ENCODE results near the gene OR1I1.

OR1I1 gene

GRCh38 chr19:15111758-15112157 is 29.7 kb downstream of the OR1I1 start:
- no peak for DNase-seq
- Histone ChIP-seq H3K4me1 (ENCODE audit: control extremely low read depth in 1 of 4, control insufficient read depth in 4 of 4, insufficient read depth in 4 of 4, low read length in 3 of 4) (peaks cover 0 to 27% (median 21%) of the 10 kb centered on the region in 4 experiments), H3K9me3 (ENCODE audit: control extremely low read depth in 1 of 5, control insufficient read depth in 4 of 5, insufficient read depth in 2 of 5, low read depth in 1 of 5, low read length in 4 of 5) (no peaks in the 10 kb centered on the region), H3K27me3 (replicated peaks in 2 of 5; ENCODE audit: control insufficient read depth in 4 of 5, insufficient read depth in 5 of 5, low read length in 4 of 5) (peaks cover 0 to 4% (median 0%) of the 10 kb centered on the region in 5 experiments), H3K27ac (ENCODE audit: insufficient read depth in 1 of 2, low read depth in 1 of 2, low read length in 2 of 2, poor library complexity in 1 of 2, severe bottlenecking in 2 of 2) (no peak overlapping the region), H3K36me3 (ENCODE audit: control insufficient read depth in 4 of 4, insufficient read depth in 4 of 4, low read length in 3 of 4) (peaks cover 2 to 48% (median 14%) of the 10 kb centered on the region in 4 experiments), H3K4me3 (ENCODE audit: control insufficient read depth in 1 of 7, extremely low read depth in 1 of 7, insufficient read depth in 4 of 7, low read depth in 2 of 7, low read length in 6 of 7) (no peak overlapping the region)
- WGBS (ENCODE audit: insufficient coverage): 100% methylated on average over 1 of the region's 1 CpG
- ChIA-PET POLR2A (interaction anchor here (1.3 kb wide), 1 partner anchor 13 kb away, joined by 4 read pairs; a partner anchor contains a TSS), CTCF (interaction anchor here (1.6 to 1.8 kb wide), 2 partner anchors 9 to 13 kb away, joined by 4 to 6 read pairs; no protein-coding TSS in a partner anchor)

- DNase-seq: no peak
- Histone ChIP-seq H3K4me1 (ENCODE audit: control extremely low read depth in 1 of 4, control insufficient read depth in 4 of 4, insufficient read depth in 4 of 4, low read length in 3 of 4) (peaks cover 0 to 33% (median 20%) of the 10 kb centered on the region in 4 experiments), H3K27ac (ENCODE audit: insufficient read depth in 1 of 2, low read depth in 1 of 2, low read length in 2 of 2, poor library complexity in 1 of 2, severe bottlenecking in 2 of 2) (peak overlapping the region in 1 of 2 experiments; percentile 3), H3K27me3 (replicated peaks in 2 of 5; ENCODE audit: control insufficient read depth in 4 of 5, insufficient read depth in 5 of 5, low read length in 4 of 5) (peaks cover 0 to 1% (median 0%) of the 10 kb centered on the region in 5 experiments), H3K36me3 (ENCODE audit: control insufficient read depth in 4 of 4, insufficient read depth in 4 of 4, low read length in 3 of 4) (peaks cover 2 to 54% (median 19%) of the 10 kb centered on the region in 4 experiments), H3K4me3 (ENCODE audit: control insufficient read depth in 1 of 7, extremely low read depth in 1 of 7, insufficient read depth in 4 of 7, low read depth in 2 of 7, low read length in 6 of 7) (no peak overlapping the region), H3K9me3 (ENCODE audit: control extremely low read depth in 1 of 5, control insufficient read depth in 4 of 5, insufficient read depth in 2 of 5, low read depth in 1 of 5, low read length in 4 of 5) (no peaks in the 10 kb centered on the region)
- 96% methylated on average over 11 of the region's 11 CpGs for WGBS (ENCODE audit: insufficient coverage)
- POLR2A ChIA-PET: interaction anchor here (1.3 kb wide), 1 partner anchor 13 kb away, joined by 4 read pairs; a partner anchor contains a TSS
- CTCF ChIA-PET: interaction anchor here (0.8 to 1.8 kb wide), 3 partner anchors 10 to 12 kb away, joined by 3 to 6 read pairs (median 4); no protein-coding TSS in a partner anchor
Measured at GRCh38 chr19:15112385-15112784, 30.4 kb downstream of the OR1I1 start.

DNA sequence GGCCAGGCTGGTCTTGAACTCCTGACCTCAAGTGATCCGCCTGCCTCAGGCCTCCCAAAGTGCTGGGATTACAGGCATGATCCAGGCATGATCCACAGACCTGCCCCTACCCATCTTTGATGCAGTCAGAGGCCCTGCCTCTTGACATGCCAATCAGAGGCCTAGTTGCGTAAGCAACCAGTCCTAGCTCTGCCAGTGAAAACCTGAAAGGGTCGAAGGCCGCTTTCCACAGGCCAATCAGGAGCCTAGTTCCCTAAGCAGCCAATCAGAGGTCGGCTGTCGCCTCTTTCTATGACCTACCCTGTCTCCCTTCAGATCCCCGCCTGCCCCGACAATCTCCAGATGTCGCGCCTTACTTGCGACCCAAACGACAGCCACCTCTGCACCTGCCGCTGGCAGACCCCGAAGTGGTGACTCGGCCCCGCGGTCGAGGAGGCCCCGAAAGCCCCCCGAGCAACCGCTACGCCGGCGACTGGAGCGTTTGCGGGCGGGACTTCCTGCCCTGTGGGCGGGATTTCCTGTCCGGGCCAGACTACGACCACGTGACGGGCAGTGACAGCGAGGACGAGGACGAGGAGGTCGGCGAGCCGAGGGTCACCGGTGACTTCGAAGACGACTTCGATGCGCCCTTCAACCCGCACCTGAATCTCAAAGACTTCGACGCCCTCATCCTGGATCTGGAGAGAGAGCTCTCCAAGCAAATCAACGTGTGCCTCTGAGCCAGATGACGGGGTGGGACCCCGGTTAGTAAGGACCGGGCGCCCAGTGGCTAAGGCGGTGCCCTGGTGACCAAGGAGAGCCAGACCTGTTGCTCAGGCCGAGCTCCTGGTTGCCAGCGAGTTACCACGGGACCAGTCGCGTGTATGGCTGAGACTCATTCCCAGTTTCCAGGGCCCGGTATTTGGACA is 31.5 kb downstream of the OR1I1 start:
- no peak overlapping the region for H3K4me3 ChIP-seq (ENCODE audit: control insufficient read depth in 1 of 7, extremely low read depth in 1 of 7, insufficient read depth in 4 of 7, low read depth in 2 of 7, low read length in 6 of 7)
- POLR2A ChIA-PET: interaction anchor here (1.3 kb wide), 1 partner anchor 12 kb away, joined by 4 read pairs; a partner anchor contains a TSS
- H3K27ac ChIP-seq (ENCODE audit: insufficient read depth in 1 of 2, low read depth in 1 of 2, low read length in 2 of 2, poor library complexity in 1 of 2, severe bottlenecking in 2 of 2): no peak overlapping the region
- DNase-seq: peak in 1 of 3 donors; percentile 13
- peaks cover 0 to 26% (median 10%) of the 10 kb centered on the region in 4 experiments for H3K4me1 ChIP-seq (ENCODE audit: control extremely low read depth in 1 of 4, control insufficient read depth in 4 of 4, insufficient read depth in 4 of 4, low read length in 3 of 4)
- H3K27me3 ChIP-seq (replicated peaks in 2 of 5; ENCODE audit: control insufficient read depth in 4 of 5, insufficient read depth in 5 of 5, low read length in 4 of 5): peaks cover 0 to under 1% (median 0%) of the 10 kb centered on the region in 5 experiments
- H3K36me3 ChIP-seq (ENCODE audit: control insufficient read depth in 4 of 4, insufficient read depth in 4 of 4, low read length in 3 of 4): peaks cover 5 to 65% (median 30%) of the 10 kb centered on the region in 4 experiments
- CTCF ChIA-PET: interaction anchor here (0.8 to 1.8 kb wide), 2 partner anchors 11 to 13 kb away, joined by 3 to 6 read pairs; no protein-coding TSS in a partner anchor
- 91% methylated on average over 55 of the region's 58 CpGs for WGBS (ENCODE audit: insufficient coverage)
- no peaks in the 10 kb centered on the region for H3K9me3 ChIP-seq (ENCODE audit: control extremely low read depth in 1 of 5, control insufficient read depth in 4 of 5, insufficient read depth in 2 of 5, low read depth in 1 of 5, low read length in 4 of 5)

DNA sequence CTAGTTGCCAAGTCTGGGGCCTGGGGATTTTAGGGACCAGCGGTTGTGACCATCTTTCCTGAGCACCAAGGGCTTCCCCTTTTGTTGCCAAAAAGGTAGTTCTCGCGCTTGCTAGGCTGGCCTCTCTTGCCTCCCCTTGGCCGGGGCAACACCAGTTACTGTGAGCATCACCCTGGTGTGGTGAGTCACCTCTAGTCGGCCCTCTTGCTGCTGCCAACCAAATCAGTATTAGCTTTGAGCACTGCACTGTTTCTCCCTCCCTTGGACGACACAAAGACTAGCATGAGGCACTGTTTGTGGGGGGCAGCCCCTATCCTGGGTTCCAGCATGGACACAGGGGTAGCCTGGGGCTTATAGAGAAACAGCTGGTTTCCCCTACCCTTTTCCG is 32.1 kb downstream of the OR1I1 start:
- H3K36me3 ChIP-seq (ENCODE audit: control insufficient read depth in 4 of 4, insufficient read depth in 4 of 4, low read length in 3 of 4): peaks cover 6 to 72% (median 36%) of the 10 kb centered on the region in 4 experiments
- CTCF ChIA-PET: no interaction called here

DNA sequence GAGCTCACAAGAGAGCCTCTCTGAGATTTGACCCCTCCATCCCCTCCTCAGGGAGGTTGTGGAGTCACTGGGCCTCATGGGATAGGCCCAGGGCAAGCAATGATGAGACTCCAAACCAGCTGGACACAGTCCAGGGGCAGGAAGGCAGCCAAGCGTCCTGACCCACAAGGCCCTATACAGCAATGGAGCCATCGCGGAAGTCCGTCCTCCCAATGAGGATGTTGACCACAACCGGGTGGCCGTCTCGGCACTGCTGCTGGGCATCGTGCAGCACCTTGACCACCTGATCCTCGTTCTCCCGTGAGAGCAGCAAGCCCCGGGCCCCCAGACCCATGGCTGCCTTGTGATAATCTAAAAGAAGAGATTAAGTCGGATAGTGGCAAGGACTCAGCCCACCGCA is 33.1 kb downstream of the OR1I1 start:
- ChIA-PET CTCF (interaction anchor here (2.0 to 2.3 kb wide), 2 partner anchors 9 to 14 kb away, joined by 5 to 13 read pairs; no protein-coding TSS in a partner anchor), POLR2A (interaction anchor here (0.6 kb wide), 1 partner anchor 735 kb away, joined by 5 read pairs; no protein-coding TSS in a partner anchor)
- Histone ChIP-seq H3K27ac (ENCODE audit: insufficient read depth in 1 of 2, low read depth in 1 of 2, low read length in 2 of 2, poor library complexity in 1 of 2, severe bottlenecking in 2 of 2) (no peak overlapping the region), H3K4me1 (ENCODE audit: control extremely low read depth in 1 of 4, control insufficient read depth in 4 of 4, insufficient read depth in 4 of 4, low read length in 3 of 4) (peaks cover 0 to 24% (median 10%) of the 10 kb centered on the region in 4 experiments), H3K36me3 (ENCODE audit: control insufficient read depth in 4 of 4, insufficient read depth in 4 of 4, low read length in 3 of 4) (peaks cover 8 to 81% (median 42%) of the 10 kb centered on the region in 4 experiments), H3K4me3 (ENCODE audit: control insufficient read depth in 1 of 7, extremely low read depth in 1 of 7, insufficient read depth in 4 of 7, low read depth in 2 of 7, low read length in 6 of 7) (no peak overlapping the region), H3K9me3 (ENCODE audit: control extremely low read depth in 1 of 5, control insufficient read depth in 4 of 5, insufficient read depth in 2 of 5, low read depth in 1 of 5, low read length in 4 of 5) (no peaks in the 10 kb centered on the region), H3K27me3 (replicated peaks in 2 of 5; ENCODE audit: control insufficient read depth in 4 of 5, insufficient read depth in 5 of 5, low read length in 4 of 5) (no peaks in the 10 kb centered on the region)
- 97% methylated on average over 13 of the region's 13 CpGs for WGBS (ENCODE audit: insufficient coverage)
- DNase-seq: no peak

More for the DNA sequence above, 32.1 kb downstream of the OR1I1 start:
- POLR2A ChIA-PET: no interaction called here
- Histone ChIP-seq H3K27me3 (replicated peaks in 2 of 5; ENCODE audit: control insufficient read depth in 4 of 5, insufficient read depth in 5 of 5, low read length in 4 of 5) (no peaks in the 10 kb centered on the region), H3K4me3 (ENCODE audit: control insufficient read depth in 1 of 7, extremely low read depth in 1 of 7, insufficient read depth in 4 of 7, low read depth in 2 of 7, low read length in 6 of 7) (no peak overlapping the region), H3K9me3 (ENCODE audit: control extremely low read depth in 1 of 5, control insufficient read depth in 4 of 5, insufficient read depth in 2 of 5, low read depth in 1 of 5, low read length in 4 of 5) (no peaks in the 10 kb centered on the region), H3K27ac (ENCODE audit: insufficient read depth in 1 of 2, low read depth in 1 of 2, low read length in 2 of 2, poor library complexity in 1 of 2, severe bottlenecking in 2 of 2) (no peak overlapping the region), H3K4me1 (ENCODE audit: control extremely low read depth in 1 of 4, control insufficient read depth in 4 of 4, insufficient read depth in 4 of 4, low read length in 3 of 4) (peaks cover 0 to 24% (median 10%) of the 10 kb centered on the region in 4 experiments)
- DNase-seq: peak in 1 of 3 donors; percentile 29
- 97% methylated on average over 6 of the region's 7 CpGs for WGBS (ENCODE audit: insufficient coverage)

DNA sequence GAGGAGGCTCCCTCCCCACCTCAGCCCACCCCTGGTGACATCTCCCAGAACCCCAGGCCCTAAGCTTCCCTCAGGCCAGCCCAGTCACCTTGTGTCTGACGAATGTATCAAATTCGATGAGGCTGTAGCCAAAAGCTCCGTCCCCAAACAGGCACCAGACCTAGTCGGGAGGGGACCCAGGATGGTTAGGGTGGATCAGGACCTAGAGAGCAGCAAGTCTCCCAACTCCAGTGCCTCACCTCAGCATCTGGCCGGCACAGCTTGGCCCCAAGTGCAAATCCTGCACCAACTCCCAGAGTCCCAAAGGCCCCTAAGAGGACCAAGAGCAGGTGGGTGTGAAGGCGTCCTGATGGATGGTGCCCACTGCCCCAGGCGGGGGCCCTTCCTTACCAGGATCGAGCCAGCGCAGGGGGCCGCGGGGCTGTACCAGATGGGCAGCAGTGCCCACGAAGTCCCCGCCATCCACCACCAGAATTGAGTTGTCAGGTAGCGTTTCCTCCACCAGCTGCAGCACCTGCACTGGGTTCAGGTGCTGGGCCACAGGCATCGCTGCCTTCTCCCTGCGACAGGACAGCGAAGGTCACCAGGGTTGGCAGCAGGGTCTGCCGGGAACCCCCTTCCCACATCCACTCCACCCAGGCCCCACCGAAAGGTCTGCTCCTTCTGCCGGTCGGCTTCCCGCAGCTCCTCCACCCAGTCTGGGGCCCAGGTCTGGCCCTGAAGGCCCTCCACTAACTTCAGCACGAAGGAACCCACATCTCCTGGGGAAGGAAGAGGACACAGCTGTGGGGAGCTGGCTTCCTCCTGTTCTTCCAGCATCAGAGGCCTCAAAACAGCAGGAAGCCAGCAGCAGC is 34.0 kb downstream of the OR1I1 start:
- Histone ChIP-seq H3K4me1 (ENCODE audit: control extremely low read depth in 1 of 4, control insufficient read depth in 4 of 4, insufficient read depth in 4 of 4, low read length in 3 of 4) (peaks cover 0 to 24% (median 10%) of the 10 kb centered on the region in 4 experiments), H3K4me3 (ENCODE audit: control insufficient read depth in 1 of 7, extremely low read depth in 1 of 7, insufficient read depth in 4 of 7, low read depth in 2 of 7, low read length in 6 of 7) (peak overlapping the region in 1 of 7 experiments; percentile 38), H3K27ac (ENCODE audit: insufficient read depth in 1 of 2, low read depth in 1 of 2, low read length in 2 of 2, poor library complexity in 1 of 2, severe bottlenecking in 2 of 2) (peak overlapping the region in 1 of 2 experiments; percentile 47), H3K27me3 (replicated peaks in 2 of 5; ENCODE audit: control insufficient read depth in 4 of 5, insufficient read depth in 5 of 5, low read length in 4 of 5) (no peaks in the 10 kb centered on the region), H3K36me3 (ENCODE audit: control insufficient read depth in 4 of 4, insufficient read depth in 4 of 4, low read length in 3 of 4) (peaks cover 8 to 89% (median 47%) of the 10 kb centered on the region in 4 experiments), H3K9me3 (ENCODE audit: control extremely low read depth in 1 of 5, control insufficient read depth in 4 of 5, insufficient read depth in 2 of 5, low read depth in 1 of 5, low read length in 4 of 5) (no peaks in the 10 kb centered on the region)
- 57% methylated on average over 14 of the region's 23 CpGs for WGBS (ENCODE audit: insufficient coverage)
- DNase-seq: peak in 2 of 3 donors; percentile 37 to 47
- POLR2A ChIA-PET: no interaction called here
- CTCF ChIA-PET: interaction anchor here (1.0 to 2.3 kb wide), 4 partner anchors 8 to 62 kb away, joined by 4 to 13 read pairs (median 6); no protein-coding TSS in a partner anchor
